ENCODE results near the gene UNKL. TPM values are rescaled to one million over a fixed set of nuclear protein-coding genes. Genes with fewer than 3 reads are reported as not detected.

The UNKL gene
- total RNA-seq (10 to 100 TPM; 13.6 to 75.0 (median 50.2) TPM), polyA plus RNA-seq (1 to 10 TPM; 4.8 to 5.5 (median 5.0) TPM)
- long read RNA-seq, donor 1 = 0 reads
- long read RNA-seq, donor 2 = 0 reads
- long read RNA-seq, donor 3, partial matches to known transcripts = 0 of 1 reads
- long read RNA-seq, donor 3, other reads (novel, unspliced or antisense) = 0 of 1 reads
- long read RNA-seq, donor 4 = 0 reads
- long read RNA-seq, donor 5, partial matches to known transcripts = 41 of 41 reads
- long read RNA-seq, donor 5, other reads (novel, unspliced or antisense) = 0 of 41 reads
- long read RNA-seq, donor 6 = 0 reads
- long read RNA-seq, donor 7 = 0 reads
- long read RNA-seq, donor 8 = 0 reads
- long read RNA-seq, donor 9, partial matches to known transcripts = 0 of 2 reads
- long read RNA-seq, donor 9, other reads (novel, unspliced or antisense) = 0 of 2 reads
- long read RNA-seq, donor 10 = 0 reads

DNA sequence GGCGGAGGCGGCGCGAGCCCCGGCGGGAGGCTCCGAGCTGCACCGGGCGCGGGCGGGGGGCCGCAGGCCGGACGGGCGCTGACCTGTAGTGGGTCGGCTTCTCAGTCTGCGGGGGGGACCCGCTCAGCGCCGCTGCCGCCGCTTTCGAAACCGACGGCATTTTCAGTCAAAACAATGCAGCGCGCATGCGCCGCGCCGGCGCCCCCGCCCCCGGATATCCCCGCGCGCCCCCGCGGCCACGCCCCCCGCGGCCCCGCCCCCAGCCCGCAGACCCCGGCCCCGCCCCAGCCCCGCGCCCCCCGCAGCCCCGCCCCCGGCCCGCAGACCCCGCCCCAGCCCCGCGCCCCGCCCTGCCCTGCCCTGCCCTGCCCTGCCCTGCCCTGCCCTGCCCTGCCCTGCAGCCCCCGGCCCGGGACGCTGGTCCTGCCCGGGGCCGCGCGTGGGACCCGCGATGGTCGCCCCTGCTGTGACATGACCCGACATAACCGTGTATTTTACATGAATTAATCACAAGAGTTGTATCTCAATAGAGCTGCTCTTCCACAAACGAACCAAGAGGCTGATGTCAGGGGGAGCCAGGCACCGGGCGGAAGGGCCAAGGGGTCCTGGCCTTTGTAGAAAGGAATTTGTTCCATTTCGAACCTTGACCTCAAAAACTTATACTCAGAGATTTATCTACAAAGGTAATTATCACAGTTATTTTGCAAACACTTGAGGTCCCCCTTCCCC is at the start of gene UNKL:
Gene UNKL, minus strand, starts transcription at position 173 of the 729 bp plus-strand sequence. Its CDS starts 13 bp downstream, at position 160.
- Histone ChIP-seq H3K9me3 (no peaks in the 10 kb centered on the region), H3K4me1 (peaks cover 9 to 56% (median 50%) of the 10 kb centered on the region in 4 donors), H3K27me3 (no peaks in the 10 kb centered on the region), H3K36me3 (peaks cover 0 to 43% (median 38%) of the 10 kb centered on the region in 4 donors), H3K4me3 (peak within 1 kb of the TSS; percentile 92 to 100 (median 96)), H3K27ac (peak within 1 kb of the TSS; percentile 86 to 93 (median 89))
- peak; percentile 84 to 89 for DNase-seq
- TF ChIP-seq POLR2A (IDR thresholded peaks at IDR 0.05) = no peak
- TF ChIP-seq POLR2AphosphoS5 (IDR thresholded peaks at IDR 0.05) = no peak
- TF ChIP-seq, protein P1, sequence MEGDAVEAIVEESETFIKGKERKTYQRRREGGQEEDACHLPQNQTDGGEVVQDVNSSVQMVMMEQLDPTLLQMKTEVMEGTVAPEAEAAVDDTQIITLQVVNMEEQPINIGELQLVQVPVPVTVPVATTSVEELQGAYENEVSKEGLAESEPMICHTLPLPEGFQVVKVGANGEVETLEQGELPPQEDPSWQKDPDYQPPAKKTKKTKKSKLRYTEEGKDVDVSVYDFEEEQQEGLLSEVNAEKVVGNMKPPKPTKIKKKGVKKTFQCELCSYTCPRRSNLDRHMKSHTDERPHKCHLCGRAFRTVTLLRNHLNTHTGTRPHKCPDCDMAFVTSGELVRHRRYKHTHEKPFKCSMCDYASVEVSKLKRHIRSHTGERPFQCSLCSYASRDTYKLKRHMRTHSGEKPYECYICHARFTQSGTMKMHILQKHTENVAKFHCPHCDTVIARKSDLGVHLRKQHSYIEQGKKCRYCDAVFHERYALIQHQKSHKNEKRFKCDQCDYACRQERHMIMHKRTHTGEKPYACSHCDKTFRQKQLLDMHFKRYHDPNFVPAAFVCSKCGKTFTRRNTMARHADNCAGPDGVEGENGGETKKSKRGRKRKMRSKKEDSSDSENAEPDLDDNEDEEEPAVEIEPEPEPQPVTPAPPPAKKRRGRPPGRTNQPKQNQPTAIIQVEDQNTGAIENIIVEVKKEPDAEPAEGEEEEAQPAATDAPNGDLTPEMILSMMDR (IDR thresholded peaks at IDR 0.05) = no peak
- TF ChIP-seq EP300 (IDR thresholded peaks at IDR 0.05) = no peak
- WGBS, 5 donors = 1 to 4% (median 2%) methylated on average over 9 to 72 of the region's 72 CpGs
- intact Hi-C loops (cut with DNase I; ENCODE audit: low total_unique reads) = no loop called here

DNA sequence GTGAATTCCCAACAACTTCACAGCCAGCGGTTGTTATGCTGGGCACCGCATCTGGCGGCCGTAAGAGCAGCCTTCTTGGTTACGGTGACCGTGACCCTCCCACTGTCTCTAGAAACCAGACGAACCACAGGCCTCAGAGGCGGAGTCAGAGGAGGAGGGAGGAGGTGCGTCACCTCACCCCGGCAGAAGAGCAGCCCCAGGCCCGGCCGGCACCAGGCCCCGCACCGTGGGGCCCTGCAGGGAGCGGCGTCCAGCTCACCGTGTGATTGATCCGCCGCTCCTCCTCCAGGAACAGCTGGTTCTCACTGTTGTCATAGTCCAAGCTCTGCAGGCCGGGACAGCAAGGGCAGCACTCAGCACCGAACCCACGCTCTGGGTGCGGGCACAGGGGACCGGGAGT is 46.6 kb upstream of the UNKL start:
- no peaks in the 10 kb centered on the region for H3K4me1 ChIP-seq
- intact Hi-C loops (cut with DNase I; ENCODE audit: low total_unique reads) = no loop called here
- peak in 1 of 2 donors; percentile 33 for DNase-seq
- no peak overlapping the region for H3K27ac ChIP-seq
- no peaks in the 10 kb centered on the region for H3K27me3 ChIP-seq
- H3K4me3 ChIP-seq = no peak overlapping the region
- H3K9me3 ChIP-seq = no peaks in the 10 kb centered on the region
- no peak for TF ChIP-seq POLR2A (IDR thresholded peaks at IDR 0.05)
- no peak for TF ChIP-seq EP300 (IDR thresholded peaks at IDR 0.05)
- no peak for TF ChIP-seq POLR2AphosphoS5 (IDR thresholded peaks at IDR 0.05)
- TF ChIP-seq, protein P1 (IDR thresholded peaks at IDR 0.05) = no peak
- 87 to 89% (median 89%) methylated on average over 8 to 24 of the region's 24 CpGs for WGBS, 5 donors
- H3K36me3 ChIP-seq = peaks cover 21 to 89% (median 79%) of the 10 kb centered on the region in 4 donors

DNA sequence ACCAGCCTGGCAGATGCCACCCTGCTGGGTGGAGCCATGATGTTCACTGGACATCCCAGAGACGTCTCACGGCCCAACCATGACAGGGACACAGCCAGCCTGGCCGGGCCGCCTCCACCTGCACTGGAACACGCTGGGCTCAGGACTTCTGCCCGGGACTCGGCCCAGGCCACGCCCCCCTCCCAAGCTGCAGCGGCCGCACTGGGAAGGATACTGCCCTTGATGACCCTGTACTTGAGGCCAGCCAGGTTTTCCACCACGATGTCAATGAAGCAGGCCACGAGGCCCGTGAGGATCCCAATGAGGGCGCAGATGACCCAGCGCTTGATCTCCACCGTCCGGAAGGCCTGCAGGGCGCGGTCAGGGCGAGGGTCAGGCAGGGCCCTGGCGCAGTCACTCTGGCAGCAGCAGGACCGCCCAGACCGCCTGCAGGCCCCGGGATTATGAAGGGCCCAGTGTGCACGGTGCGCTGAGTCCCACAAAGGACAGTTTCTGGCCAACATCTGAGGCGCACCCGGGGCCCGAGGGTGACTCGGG is 46.2 kb upstream of the UNKL start:
- Histone ChIP-seq H3K9me3 (no peaks in the 10 kb centered on the region), H3K36me3 (peaks cover 26 to 89% (median 84%) of the 10 kb centered on the region in 4 donors), H3K27me3 (no peaks in the 10 kb centered on the region), H3K27ac (no peak overlapping the region), H3K4me1 (no peaks in the 10 kb centered on the region), H3K4me3 (no peak overlapping the region)
- 86 to 93% (median 93%) methylated on average over 27 to 30 of the region's 30 CpGs for WGBS, 5 donors
- TF ChIP-seq, protein P1 (IDR thresholded peaks at IDR 0.05) = no peak
- TF ChIP-seq POLR2A (IDR thresholded peaks at IDR 0.05) (no peak), EP300 (IDR thresholded peaks at IDR 0.05) (no peak), POLR2AphosphoS5 (IDR thresholded peaks at IDR 0.05) (no peak)
- intact Hi-C loops (cut with DNase I; ENCODE audit: low total_unique reads) = no loop called here
- no peak for DNase-seq

GRCh38 chr16:1459967-1460366 is 45.5 kb upstream of the UNKL start:
- peaks cover 33 to 90% (median 89%) of the 10 kb centered on the region in 4 donors for H3K36me3 ChIP-seq
- 78 to 88% (median 82%) methylated on average over 10 of the region's 10 CpGs for WGBS, 5 donors
- intact Hi-C loops (cut with DNase I; ENCODE audit: low total_unique reads) = no loop called here

More at GRCh38 chr16:1459967-1460366, 45.5 kb upstream of the UNKL start:
- no peaks in the 10 kb centered on the region for H3K9me3 ChIP-seq
- no peak for TF ChIP-seq POLR2AphosphoS5 (IDR thresholded peaks at IDR 0.05)
- no peak for TF ChIP-seq EP300 (IDR thresholded peaks at IDR 0.05)
- no peak for TF ChIP-seq POLR2A (IDR thresholded peaks at IDR 0.05)
- TF ChIP-seq, protein P1 (IDR thresholded peaks at IDR 0.05) = no peak
- H3K27me3 ChIP-seq = no peaks in the 10 kb centered on the region
- H3K4me3 ChIP-seq = no peak overlapping the region
- DNase-seq = no peak
- H3K4me1 ChIP-seq = no peaks in the 10 kb centered on the region
- no peak overlapping the region for H3K27ac ChIP-seq
